Lower leg skin (tissue), 4 donors: Measurements from ENCODE around the gene LHX4. TPM values are rescaled to one million over a fixed set of nuclear protein-coding genes. Genes with fewer than 3 reads are reported as not detected.

Source experiments
- DNase-seq, 2 donors: peaks; one replicate each; pipeline ENCODE4 v3.0.0-alpha.2; 2019; ENCODE audit warnings: low spot score in 2 of 2
- H3K4me3 ChIP-seq: fragments of 200-600 bp; sonication (generic); 2 replicates; pipeline ENCODE4 v1.5.1; 2017; ENCODE audit warnings: mild to moderate bottlenecking, low read depth; ENCODE audit not compliant: poor library complexity, severe bottlenecking
- POLR2A ChIP-seq, 2 donors: fragments of 450-650 bp; IDR thresholded peaks; one replicate each; pipeline ENCODE4 v1.6.1; 2016 to 2017; ENCODE audit warnings: antibody characterized with exemption in 2 of 2, mild to moderate bottlenecking in 1 of 2, moderate library complexity in 1 of 2
- WGBS, 2 donors: methylation state at CpG; one replicate each; pipeline ENCODE4 v1.1.5; 2018; 5-methylcytosine and 5-hydroxymethylcytosine counted together
- intact Hi-C: fragments of 100-400 bp; cut with DNase I; formaldehyde crosslinking; loops from one replicate; pipeline ENCODE4 v1.15.0; 2023; ENCODE audit warnings: low total_unique reads
- total RNA-seq, 4 donors: library from RNA; depleted of rRNA; stranded (reverse); fragments of >200 nt; gene quantifications; one replicate each; pipeline ENCODE4 v1.1.0, GENCODE V29; 2016
- TF ChIP-seq, protein P1 (sequence below), 3 donors: fragments of 450-650 bp; IDR thresholded peaks; one replicate each; pipeline ENCODE4 v1.5.1; 2016; ENCODE audit warnings: antibody characterized with exemption in 3 of 3, mild to moderate bottlenecking in 3 of 3, moderate library complexity in 2 of 3

The LHX4 gene
- total RNA-seq, 4 donors from 2014 or later: 0.08 to 0.32 (median 0.17) TPM; not detected in 1

GRCh38 chr1:180184041-180184440 lies 46.0 kb upstream of the LHX4 start:
- WGBS, 2 donors: 96 to 97% methylated on average over 9 of the region's 9 CpGs
- intact Hi-C loops: no loop called here

GRCh38 chr1:180185281-180185680 lies 44.8 kb upstream of the LHX4 start:
- intact Hi-C loops: no loop called here
- WGBS, 2 donors: 83 to 96% methylated on average over 5 of the region's 5 CpGs
- no peak for DNase-seq
- no peak overlapping the region for H3K4me3 ChIP-seq
- TF ChIP-seq POLR2A (IDR thresholded peaks at IDR 0.05): no peak
- TF ChIP-seq, protein P1, sequence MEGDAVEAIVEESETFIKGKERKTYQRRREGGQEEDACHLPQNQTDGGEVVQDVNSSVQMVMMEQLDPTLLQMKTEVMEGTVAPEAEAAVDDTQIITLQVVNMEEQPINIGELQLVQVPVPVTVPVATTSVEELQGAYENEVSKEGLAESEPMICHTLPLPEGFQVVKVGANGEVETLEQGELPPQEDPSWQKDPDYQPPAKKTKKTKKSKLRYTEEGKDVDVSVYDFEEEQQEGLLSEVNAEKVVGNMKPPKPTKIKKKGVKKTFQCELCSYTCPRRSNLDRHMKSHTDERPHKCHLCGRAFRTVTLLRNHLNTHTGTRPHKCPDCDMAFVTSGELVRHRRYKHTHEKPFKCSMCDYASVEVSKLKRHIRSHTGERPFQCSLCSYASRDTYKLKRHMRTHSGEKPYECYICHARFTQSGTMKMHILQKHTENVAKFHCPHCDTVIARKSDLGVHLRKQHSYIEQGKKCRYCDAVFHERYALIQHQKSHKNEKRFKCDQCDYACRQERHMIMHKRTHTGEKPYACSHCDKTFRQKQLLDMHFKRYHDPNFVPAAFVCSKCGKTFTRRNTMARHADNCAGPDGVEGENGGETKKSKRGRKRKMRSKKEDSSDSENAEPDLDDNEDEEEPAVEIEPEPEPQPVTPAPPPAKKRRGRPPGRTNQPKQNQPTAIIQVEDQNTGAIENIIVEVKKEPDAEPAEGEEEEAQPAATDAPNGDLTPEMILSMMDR (IDR thresholded peaks at IDR 0.05): no peak

More at GRCh38 chr1:180184041-180184440, 46.0 kb upstream of the LHX4 start:
- H3K4me3 ChIP-seq: no peak overlapping the region
- DNase-seq: no peak
- TF ChIP-seq POLR2A (IDR thresholded peaks at IDR 0.05): no peak
- TF ChIP-seq, protein P1 (IDR thresholded peaks at IDR 0.05): no peak

DNA sequence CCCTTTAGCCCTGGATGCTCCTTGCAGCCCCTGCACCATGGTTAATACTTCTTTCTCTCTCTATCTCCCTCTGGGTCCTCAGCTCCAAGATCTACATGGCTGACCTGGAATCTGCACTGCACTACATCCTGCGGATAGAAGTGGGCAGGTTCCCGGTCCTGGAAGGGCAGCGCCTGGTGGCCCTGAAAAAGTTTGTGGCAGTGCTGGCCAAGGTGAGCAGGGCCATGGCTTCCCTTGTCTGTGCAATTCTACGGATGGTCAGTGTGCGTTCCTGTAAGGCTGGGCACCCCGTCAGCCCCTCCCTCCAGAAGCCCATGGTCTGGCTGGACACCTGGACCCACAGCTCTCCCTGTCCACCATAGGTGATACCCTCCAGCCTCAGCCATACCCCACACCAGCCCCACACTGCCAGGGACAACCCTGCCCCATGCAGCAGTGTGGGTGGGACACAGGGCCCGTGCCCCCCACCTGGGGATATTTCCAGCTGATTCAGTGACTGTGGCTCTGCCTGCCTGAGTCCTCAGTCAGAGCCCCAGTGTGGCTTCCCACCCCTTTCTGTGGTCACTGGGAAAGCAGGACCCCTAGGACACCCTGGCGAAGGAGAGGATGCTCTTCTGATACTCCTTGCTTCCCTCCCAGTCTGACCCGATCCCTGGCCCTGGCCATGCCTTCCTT lies 44.0 kb upstream of the LHX4 start:
- no peak for TF ChIP-seq POLR2A (IDR thresholded peaks at IDR 0.05)
- TF ChIP-seq, protein P1 (IDR thresholded peaks at IDR 0.05): no peak
- 92 to 96% methylated on average over 9 of the region's 9 CpGs for WGBS, 2 donors
- H3K4me3 ChIP-seq: no peak overlapping the region
- no peak for DNase-seq
- intact Hi-C loops: no loop called here

GRCh38 chr1:180186831-180187230 lies 43.2 kb upstream of the LHX4 start:
- TF ChIP-seq, protein P1 (IDR thresholded peaks at IDR 0.05): no peak
- no peak for TF ChIP-seq POLR2A (IDR thresholded peaks at IDR 0.05)
- no peak overlapping the region for H3K4me3 ChIP-seq
- 73% methylated on average over 8 of the region's 8 CpGs for WGBS, 2 donors
- DNase-seq: no peak
- intact Hi-C loops: no loop called here

DNA sequence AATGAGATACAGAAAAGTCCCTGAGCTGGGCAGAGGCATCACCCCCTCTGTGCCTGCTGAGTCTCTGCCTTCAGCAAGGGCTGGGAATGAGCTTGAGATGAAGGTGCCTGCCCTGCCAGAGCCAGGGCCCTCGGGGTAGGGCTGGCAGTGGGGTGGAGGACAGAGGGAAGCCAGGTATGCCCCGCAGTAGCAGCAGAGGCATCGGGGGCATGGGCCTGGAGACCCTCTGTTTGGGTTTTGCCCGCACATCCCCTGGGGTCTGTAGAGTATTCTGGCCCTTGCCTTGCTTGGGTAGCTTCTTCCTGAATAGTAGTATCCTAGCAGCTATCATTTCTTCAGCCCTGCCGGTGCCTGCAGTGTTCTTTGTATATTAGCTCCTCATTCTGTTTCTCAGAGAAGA lies 42.4 kb upstream of the LHX4 start:
- intact Hi-C loops: no loop called here
- TF ChIP-seq, protein P1 (IDR thresholded peaks at IDR 0.05): no peak
- no peak for TF ChIP-seq POLR2A (IDR thresholded peaks at IDR 0.05)
- WGBS, 2 donors: 80 to 94% methylated on average over 5 of the region's 5 CpGs
- H3K4me3 ChIP-seq: no peak overlapping the region
- DNase-seq: no peak

DNA sequence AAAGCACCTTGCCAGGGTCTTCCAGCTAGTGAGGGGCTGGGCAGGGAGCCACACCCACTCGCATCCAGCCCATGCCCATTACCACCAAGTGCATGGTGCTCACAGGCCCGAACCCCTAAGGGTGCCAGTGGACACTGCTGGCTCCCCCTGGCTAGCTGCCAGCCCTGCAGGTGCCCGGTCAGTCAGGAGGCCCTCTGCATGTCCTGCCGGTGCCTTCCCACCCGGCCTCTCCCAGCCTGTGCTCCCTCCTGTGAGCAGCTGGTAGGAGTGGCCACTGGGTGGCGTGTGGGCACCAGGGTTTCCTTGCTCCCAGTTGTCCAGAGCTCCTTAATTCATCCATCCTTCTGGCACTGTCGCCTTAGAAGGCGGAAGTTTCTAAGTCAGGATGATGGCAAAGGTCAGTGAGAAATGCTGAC lies 42.0 kb upstream of the LHX4 start:
- no peak overlapping the region for H3K4me3 ChIP-seq
- no peak for DNase-seq
- intact Hi-C loops: no loop called here
- WGBS, 2 donors: 58 to 63% methylated on average over 8 of the region's 8 CpGs
- no peak for TF ChIP-seq POLR2A (IDR thresholded peaks at IDR 0.05)
- TF ChIP-seq, protein P1 (IDR thresholded peaks at IDR 0.05): no peak
